Nephron (organoid): Measurements from ENCODE around the gene FSIP1.

Experiments
- H3K27ac Mint-ChIP-seq, 3 experiments: 2 replicates each; pipeline ENCODE4 v1.8.0; 2020; ENCODE audit warnings: mixed read lengths in 3 of 3, mild to moderate bottlenecking in 2 of 3, moderate library complexity in 1 of 3
- H3K27me3 Mint-ChIP-seq: 2 replicates; pipeline ENCODE4 v1.8.0; 2021; ENCODE audit warnings: low read depth, mild to moderate bottlenecking, moderate library complexity, mixed read lengths
- H3K36me3 Mint-ChIP-seq: 2 replicates; pipeline ENCODE4 v1.8.0; 2020; ENCODE audit warnings: low read depth, mixed read lengths
- H3K4me1 Mint-ChIP-seq: 2 replicates; pipeline ENCODE4 v1.8.0; 2020; ENCODE audit warnings: mixed read lengths
- H3K4me3 Mint-ChIP-seq, 3 experiments: 2 replicates each; pipeline ENCODE4 v1.8.0; 2020; ENCODE audit warnings: mild to moderate bottlenecking in 3 of 3, mixed read lengths in 3 of 3, moderate library complexity in 2 of 3
- H3K9me3 Mint-ChIP-seq: 2 replicates; pipeline ENCODE4 v1.8.0; 2020; ENCODE audit warnings: mixed read lengths
- CTCF ChIP-seq, 3 experiments: fragments of 200-600 bp; sonication (generic); IDR thresholded peaks; one replicate each; pipeline ENCODE4 v1.5.0; 2021; ENCODE audit warnings: antibody characterized with exemption in 3 of 3; ENCODE audit not compliant: unreplicated experiment in 3 of 3

FSIP1 gene

GRCh38 chr15:39782441-39783138 is at the start of gene FSIP1:
Gene FSIP1 (minus strand): TSS chr15:39782841. CDS start chr15:39776524, 6,317 bp downstream.
- H3K36me3 Mint-ChIP-seq, result no peaks in the 10 kb centered on the region
- peaks cover 24% of the 10 kb centered on the region for H3K4me1 Mint-ChIP-seq
- H3K4me3 Mint-ChIP-seq, result peak within 1 kb of the TSS; percentile 82 to 87 (median 86)
- TF ChIP-seq CTCF (IDR thresholded peaks at IDR 0.05; ENCODE audit: unreplicated experiment in 3 of 3), result no peak
- peaks cover 9% of the 10 kb centered on the region for H3K27me3 Mint-ChIP-seq
- H3K9me3 Mint-ChIP-seq, result peaks cover 3% of the 10 kb centered on the region
- peak within 1 kb of the TSS; percentile 2 to 47 (median 23) for H3K27ac Mint-ChIP-seq

GRCh38 chr15:39830166-39830565 is 47.5 kb upstream of the FSIP1 start:
- H3K9me3 Mint-ChIP-seq, result no peaks in the 10 kb centered on the region
- no peak for TF ChIP-seq CTCF (IDR thresholded peaks at IDR 0.05; ENCODE audit: unreplicated experiment in 3 of 3)
- H3K27me3 Mint-ChIP-seq, result no peaks in the 10 kb centered on the region
- H3K36me3 Mint-ChIP-seq, result no peaks in the 10 kb centered on the region
- H3K4me3 Mint-ChIP-seq, result no peak overlapping the region
- peak overlapping the region in 1 of 3 experiments; percentile 8 for H3K27ac Mint-ChIP-seq
- peaks cover 12% of the 10 kb centered on the region for H3K4me1 Mint-ChIP-seq

- H3K4me1 Mint-ChIP-seq, result peaks cover 12% of the 10 kb centered on the region
- no peaks in the 10 kb centered on the region for H3K27me3 Mint-ChIP-seq
- H3K9me3 Mint-ChIP-seq, result no peaks in the 10 kb centered on the region
- no peaks in the 10 kb centered on the region for H3K36me3 Mint-ChIP-seq
- H3K4me3 Mint-ChIP-seq, result no peak overlapping the region
- no peak for TF ChIP-seq CTCF (IDR thresholded peaks at IDR 0.05; ENCODE audit: unreplicated experiment in 3 of 3)
- H3K27ac Mint-ChIP-seq, result peak overlapping the region; percentile 73 to 85 (median 81)
These were observed 45.8 kb upstream of the FSIP1 start for GRCh38 chr15:39828374-39828931.

- H3K9me3 Mint-ChIP-seq, result no peaks in the 10 kb centered on the region
- no peak for TF ChIP-seq CTCF (IDR thresholded peaks at IDR 0.05; ENCODE audit: unreplicated experiment in 3 of 3)
- peaks cover 12% of the 10 kb centered on the region for H3K4me1 Mint-ChIP-seq
- H3K36me3 Mint-ChIP-seq, result no peaks in the 10 kb centered on the region
- no peaks in the 10 kb centered on the region for H3K27me3 Mint-ChIP-seq
- H3K27ac Mint-ChIP-seq, result peak overlapping the region in 1 of 3 experiments; percentile 12
- H3K4me3 Mint-ChIP-seq, result no peak overlapping the region
These were observed 44.3 kb upstream of the FSIP1 start for GRCh38 chr15:39826975-39827374.

- Mint-ChIP-seq H3K27me3 (no peaks in the 10 kb centered on the region), H3K36me3 (no peaks in the 10 kb centered on the region), H3K9me3 (no peaks in the 10 kb centered on the region), H3K4me3 (no peak overlapping the region), H3K27ac (no peak overlapping the region), H3K4me1 (peaks cover 19% of the 10 kb centered on the region)
- TF ChIP-seq CTCF (IDR thresholded peaks at IDR 0.05; ENCODE audit: unreplicated experiment in 3 of 3), result no peak
These were observed 41.0 kb upstream of the FSIP1 start for GRCh38 chr15:39823634-39824033.
